WTC11 (cell line): ENCODE results near the gene CERS4. TPM values are rescaled to one million over a fixed set of nuclear protein-coding genes. Genes with fewer than 3 reads are reported as not detected.

Source experiments
- ATAC-seq: fragments of 200-7000 bp; cut with Tn5 transposase; 2 replicates; pipeline ENCODE4 v1.10.0; 2021; ENCODE audit warnings: mild to moderate bottlenecking, moderate library complexity
- CTCF ChIA-PET: fragments of 300-600 bp; sonication (Branson Sonifier 250); formaldehyde crosslinking; loops from one replicate; lab custom pipeline; 2021; ENCODE audit warnings: antibody characterized with exemption; lab: Charles Lee
- POLR2A ChIA-PET: fragments of 350-600 bp; sonication (Branson Sonifier 250); formaldehyde crosslinking; loops from one replicate; lab custom pipeline; 2021; ENCODE audit warnings: antibody characterized with exemption; lab: Charles Lee
- DNase-seq: peaks from one replicate; pipeline ENCODE4 v3.0.0; 2021; ENCODE audit warnings: low spot score
- H3K27ac Mint-ChIP-seq: 2 replicates; pipeline ENCODE4 v1.8.0; 2021; ENCODE audit warnings: mixed read lengths
- H3K27me3 Mint-ChIP-seq: 2 replicates; pipeline ENCODE4 v1.8.0; 2021; ENCODE audit warnings: low read depth, mild to moderate bottlenecking, moderate library complexity, mixed read lengths
- H3K36me3 Mint-ChIP-seq: 2 replicates; pipeline ENCODE4 v1.8.0; 2021; ENCODE audit warnings: mixed read lengths
- H3K4me1 Mint-ChIP-seq: 2 replicates; pipeline ENCODE4 v1.8.0; 2022; ENCODE audit warnings: mixed read lengths
- H3K4me3 Mint-ChIP-seq: 2 replicates; pipeline ENCODE4 v1.8.0; 2021; ENCODE audit warnings: mild to moderate bottlenecking, moderate library complexity, mixed read lengths
- H3K9me3 Mint-ChIP-seq: 2 replicates; pipeline ENCODE4 v1.8.0; 2021; ENCODE audit warnings: mixed read lengths
- ERG ChIP-seq: fragments of 250-450 bp; sonication (Bioruptor Pico); IDR thresholded peaks from 2 replicates; pipeline ENCODE4 v1.8.0; 2021; ENCODE audit warnings: mild to moderate bottlenecking
- ETV6 ChIP-seq: sonication (generic); formaldehyde crosslinking; IDR thresholded peaks from 2 replicates; pipeline ENCODE4 v1.8.1; 2022; ENCODE audit warnings: mild to moderate bottlenecking, missing genetic modification reagents
- FOXK1 ChIP-seq: sonication (generic); formaldehyde crosslinking; IDR thresholded peaks from 2 replicates; pipeline ENCODE4 v1.8.0; 2022; ENCODE audit warnings: mild to moderate bottlenecking, moderate library complexity, missing genetic modification reagents
- PRDM15 ChIP-seq: sonication (generic); formaldehyde crosslinking; IDR thresholded peaks from 2 replicates; pipeline ENCODE4 v1.8.0; 2022; ENCODE audit warnings: missing genetic modification reagents
- ZNF423 ChIP-seq: fragments of 250-450 bp; sonication (Bioruptor Pico); IDR thresholded peaks from 2 replicates; pipeline ENCODE4 v2.1.2; 2022; ENCODE audit warnings: mild to moderate bottlenecking, moderate library complexity
- ZNF425 ChIP-seq: fragments of 250-450 bp; sonication (Bioruptor Pico); conservative IDR thresholded peaks from 2 replicates; pipeline ENCODE4 v1.9.0; 2021; ENCODE audit warnings: mild to moderate bottlenecking
- total RNA-seq: library from RNA; stranded (reverse); gene quantifications from 3 replicates; pipeline ENCODE4 v1.2.3, GENCODE V29; 2021

The CERS4 gene
- total RNA-seq, 1 experiment from 2014 or later = 116 TPM

- TF ChIP-seq ZNF425 (CRISPR knock-in tag) (no peak), FOXK1 (0 out of 2 replicates have a peak, but pooled peaks have one; percentile 10), ETV6 (0 out of 2 replicates have a peak, but pooled peaks have one; percentile 13)
Measured at GRCh38 chr19:8209462-8210378, 550 bp downstream of the CERS4 start (continued).

- H3K27ac Mint-ChIP-seq = peak overlapping the region; percentile 54
- TF ChIP-seq ERG (CRISPR knock-in tag) (no peak), PRDM15 (CRISPR knock-in tag) (peak; percentile 61)
- ChIA-PET POLR2A (no interaction called here), CTCF (interaction anchor here (0.6 to 2.2 kb wide), 6 partner anchors 9 to 1551 kb away, joined by 3 to 13 read pairs (median 3); no protein-coding TSS in a partner anchor)
- peaks cover 21% of the 10 kb centered on the region for H3K36me3 Mint-ChIP-seq
- DNase-seq = no peak
- no peaks in the 10 kb centered on the region for H3K9me3 Mint-ChIP-seq
- peak overlapping the region; percentile 86 for H3K4me3 Mint-ChIP-seq
- ATAC-seq = no peak
- H3K4me1 Mint-ChIP-seq = peaks cover 60% of the 10 kb centered on the region
- no peaks in the 10 kb centered on the region for H3K27me3 Mint-ChIP-seq
Measured at GRCh38 chr19:8210421-8211101, 1.4 kb downstream of the CERS4 start.

- Mint-ChIP-seq H3K36me3 (peaks cover 29% of the 10 kb centered on the region), H3K4me1 (peaks cover 48% of the 10 kb centered on the region), H3K27me3 (no peaks in the 10 kb centered on the region), H3K9me3 (no peaks in the 10 kb centered on the region), H3K27ac (peak overlapping the region; percentile 74), H3K4me3 (peak overlapping the region; percentile 86; the same call in 1 of the 2 replicates)
- CTCF ChIA-PET = interaction anchor here (0.5 kb wide), 1 partner anchor 55 kb away, joined by 5 read pairs; no protein-coding TSS in a partner anchor
- peak; percentile 62; the same call in 1 of the 2 replicates for TF ChIP-seq PRDM15 (CRISPR knock-in tag)
- no peak for TF ChIP-seq ZNF423 (CRISPR knock-in tag)
- POLR2A ChIA-PET = no interaction called here
- ATAC-seq = no peak
- no peak for DNase-seq
Measured at GRCh38 chr19:8212212-8212611, 3.0 kb downstream of the CERS4 start.
